SH-SY5Y (cell line): ENCODE measurements around the gene MSLN.

Experiments used
- GATA2 ChIP-seq: IDR thresholded peaks from 2 replicates; pipeline ENCODE4 v1.6.1; 2011; ENCODE audit warnings: mild to moderate bottlenecking, low read depth, low read length
- GATA3 ChIP-seq: IDR thresholded peaks from 2 replicates; pipeline ENCODE4 v1.6.1; 2011; ENCODE audit warnings: low read depth, mild to moderate bottlenecking, low read length, moderate library complexity

- TF ChIP-seq GATA2, result no peak
- no peak for TF ChIP-seq GATA3
Observed at GRCh38 chr16:817001-817906, 56.7 kb downstream of the MSLN start.
